Transverse colon (tissue), 4 donors: ENCODE results near the gene IFT22. TPM values are rescaled to one million over a fixed set of nuclear protein-coding genes. Genes with fewer than 3 reads are reported as not detected.
"Not testable (repeated sequence)": the region's sequence is repeated elsewhere in the genome, so short reads cannot be mapped to it uniquely, and the experiment has no call there.

Experiments used
- DNase-seq: peaks from one replicate; pipeline ENCODE4 v3.0.0-alpha.2; 2019
- H3K27ac ChIP-seq, 4 donors: fragments of 200-600 bp; sonication (generic); 2 replicates each; pipeline ENCODE4 v1.5.1; 2016 to 2018; ENCODE audit warnings: inconsistent platforms in 4 of 4
- H3K27me3 ChIP-seq: fragments of 200-600 bp; sonication (generic); 2 replicates; pipeline ENCODE4 v1.5.1; 2017; ENCODE audit warnings: inconsistent platforms
- H3K36me3 ChIP-seq, 4 donors: fragments of 200-600 bp; sonication (generic); 2 replicates each; pipeline ENCODE4 v1.5.1; 2017 to 2019; ENCODE audit warnings: inconsistent platforms in 4 of 4
- H3K4me1 ChIP-seq, 4 donors: fragments of 200-600 bp; sonication (generic); 2 replicates each; pipeline ENCODE4 v1.5.1; 2017 to 2020; ENCODE audit warnings: inconsistent platforms in 4 of 4
- H3K4me3 ChIP-seq, 4 donors: fragments of 200-600 bp; sonication (generic); 1 replicate in 1 of 4; 2 replicates in 3 of 4; pipeline versions ENCODE4 v1.5.1 to v1.6.1; 2017 to 2019; ENCODE audit warnings: inconsistent platforms in 4 of 4
- H3K9me3 ChIP-seq, 2 donors: fragments of 200-600 bp; sonication (generic); 2 replicates each; pipeline ENCODE4 v1.5.1; 2017 to 2019; ENCODE audit warnings: inconsistent platforms in 2 of 2
- EP300 ChIP-seq: sonication (generic); formaldehyde crosslinking; IDR thresholded peaks from one replicate; pipeline ENCODE4 v1.6.1; 2017; ENCODE audit warnings: antibody characterized with exemption, low read depth
- POLR2A ChIP-seq: fragments of 450-650 bp; IDR thresholded peaks from one replicate; pipeline ENCODE4 v1.6.1; 2016; ENCODE audit warnings: antibody characterized with exemption, mild to moderate bottlenecking, moderate library complexity
- POLR2AphosphoS5 ChIP-seq, 3 donors: sonication (generic); formaldehyde crosslinking; IDR thresholded peaks; one replicate each; pipeline ENCODE4 v1.6.1; 2016; ENCODE audit warnings: antibody characterized with exemption in 3 of 3
- WGBS, 2 donors: methylation state at CpG; one replicate each; pipeline ENCODE4 v1.1.5; 2018; ENCODE audit warnings: low coverage in 1 of 2; 5-methylcytosine and 5-hydroxymethylcytosine counted together
- in situ Hi-C, 4 donors: fragments of 200-750 bp; cut with MboI; loops; one replicate each; pipeline versions ENCODE4 v1.15.0 to v1.15.1; 2017; ENCODE audit warnings: low sequenced_read_pairs in 3 of 4, low pct_ligation_motif_present in 1 of 4, low pct_unique_long_range_greater_than_20kb in 1 of 4
- intact Hi-C: fragments of 100-400 bp; cut with DNase I; formaldehyde crosslinking; loops from one replicate; pipeline ENCODE4 v1.15.1; 2023; ENCODE audit warnings: low total_unique reads
- total RNA-seq, 4 donors: library from RNA; depleted of rRNA; stranded (reverse); fragments of >200 nt; gene quantifications; one replicate each; pipeline ENCODE4 v1.1.0, GENCODE V29; 2016
- TF ChIP-seq, protein P1 (sequence below), 5 experiments: fragments of 200-600 bp in 3 of 5; fragments of 450-650 bp in 2 of 5; sonication (generic) in 3 of 5; IDR thresholded peaks; 1 replicate in 2 of 5; 2 replicates in 3 of 5; pipeline ENCODE4 v1.5.1; 2016 to 2017; ENCODE audit warnings: antibody characterized with exemption in 5 of 5, inconsistent platforms in 3 of 5, mild to moderate bottlenecking in 2 of 5, moderate library complexity in 1 of 5

The IFT22 gene
- total RNA-seq, 4 donors from 2014 or later = 9.4 to 30.6 (median 11.3) TPM

DNA sequence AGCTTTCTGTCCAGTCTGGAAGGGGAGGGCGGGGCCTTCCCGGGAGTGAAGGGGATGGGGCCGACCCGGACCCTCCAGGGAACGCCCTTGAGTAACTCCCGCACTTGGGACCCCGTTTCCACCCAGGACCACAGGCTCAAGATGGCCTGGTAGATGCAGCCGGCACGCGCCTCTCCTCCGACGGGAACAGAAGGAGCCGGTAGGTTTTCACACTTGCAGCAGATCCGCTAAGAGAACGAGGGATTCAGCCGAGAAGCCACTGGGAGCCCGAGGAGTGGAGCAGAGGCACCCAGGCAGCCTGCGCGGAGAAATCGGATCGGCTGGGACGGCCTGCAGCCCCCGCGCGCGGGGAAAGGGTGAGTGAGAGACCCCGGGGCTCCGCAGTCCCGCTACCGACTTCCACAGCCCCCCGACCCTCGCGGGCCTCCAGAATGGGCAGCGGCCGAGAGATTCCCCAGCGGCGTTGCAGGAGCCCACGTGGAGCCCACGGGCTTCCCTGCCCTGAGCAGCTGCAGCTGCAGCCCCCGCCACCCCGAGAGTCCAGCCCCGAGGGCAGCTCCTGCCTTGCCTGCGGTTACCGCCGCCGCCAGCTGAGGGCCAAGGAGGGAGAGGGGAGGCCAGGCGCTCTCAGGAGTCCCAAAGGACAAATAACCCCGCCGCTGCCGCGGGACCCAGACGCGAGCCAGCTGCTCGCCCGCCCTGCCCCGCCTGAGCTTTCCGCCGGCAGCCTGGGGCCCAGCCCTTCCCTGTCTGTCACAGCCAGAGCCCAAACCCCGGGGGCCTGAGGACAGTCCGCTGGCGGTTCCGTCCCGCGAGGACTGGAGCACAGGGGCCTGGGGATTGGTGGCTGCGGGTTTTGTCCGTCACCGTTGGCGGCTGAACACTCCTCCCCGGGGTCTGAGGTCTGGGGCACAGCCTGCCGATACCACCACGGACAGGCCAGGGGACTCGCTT lies 21.8 kb downstream of the IFT22 start:
- in situ Hi-C loops = loop anchor here in 2 of 4 donors (10.0 to 25.0 kb wide), 2 partner anchors 155 to 162 kb away; partner anchors contain the start of gene SERPINE1 (in 1 of the 2)

GRCh38 chr7:101294832-101295121 lies 26.8 kb downstream of the IFT22 start:
- intact Hi-C loops (loop anchor here (10.0 kb wide), 1 partner anchor 100 kb away; no protein-coding TSS in a partner anchor), in situ Hi-C loops (loop anchor here in 2 of 4 donors (10.0 to 25.0 kb wide), 2 partner anchors 150 to 157 kb away; partner anchors contain the start of gene SERPINE1 (in 1 of the 2))
- TF ChIP-seq POLR2AphosphoS5 (IDR thresholded peaks at IDR 0.05) (no peak), POLR2A (no peak), EP300 (no peak)
- TF ChIP-seq, protein P1, sequence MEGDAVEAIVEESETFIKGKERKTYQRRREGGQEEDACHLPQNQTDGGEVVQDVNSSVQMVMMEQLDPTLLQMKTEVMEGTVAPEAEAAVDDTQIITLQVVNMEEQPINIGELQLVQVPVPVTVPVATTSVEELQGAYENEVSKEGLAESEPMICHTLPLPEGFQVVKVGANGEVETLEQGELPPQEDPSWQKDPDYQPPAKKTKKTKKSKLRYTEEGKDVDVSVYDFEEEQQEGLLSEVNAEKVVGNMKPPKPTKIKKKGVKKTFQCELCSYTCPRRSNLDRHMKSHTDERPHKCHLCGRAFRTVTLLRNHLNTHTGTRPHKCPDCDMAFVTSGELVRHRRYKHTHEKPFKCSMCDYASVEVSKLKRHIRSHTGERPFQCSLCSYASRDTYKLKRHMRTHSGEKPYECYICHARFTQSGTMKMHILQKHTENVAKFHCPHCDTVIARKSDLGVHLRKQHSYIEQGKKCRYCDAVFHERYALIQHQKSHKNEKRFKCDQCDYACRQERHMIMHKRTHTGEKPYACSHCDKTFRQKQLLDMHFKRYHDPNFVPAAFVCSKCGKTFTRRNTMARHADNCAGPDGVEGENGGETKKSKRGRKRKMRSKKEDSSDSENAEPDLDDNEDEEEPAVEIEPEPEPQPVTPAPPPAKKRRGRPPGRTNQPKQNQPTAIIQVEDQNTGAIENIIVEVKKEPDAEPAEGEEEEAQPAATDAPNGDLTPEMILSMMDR (IDR thresholded peaks at IDR 0.05) = no peak
- peaks cover 0 to 2% (median 0%) of the 10 kb centered on the region in 4 donors for H3K4me1 ChIP-seq
- H3K36me3 ChIP-seq = no peaks in the 10 kb centered on the region
- no peak overlapping the region for H3K27ac ChIP-seq
- DNase-seq = no peak
- no peak overlapping the region for H3K4me3 ChIP-seq
- H3K9me3 ChIP-seq = no peaks in the 10 kb centered on the region
- 86 to 87% methylated on average over 8 of the region's 8 CpGs for WGBS, 2 donors
- peaks cover 90% of the 10 kb centered on the region for H3K27me3 ChIP-seq

More for the DNA sequence above, 21.8 kb downstream of the IFT22 start:
- peaks cover 0 to 13% of the 10 kb centered on the region in 2 donors for H3K9me3 ChIP-seq
- DNase-seq = no peak
- WGBS, 2 donors = 22% methylated on average over 47 of the region's 72 CpGs; no CpG with 5 or more reads in 1 of the 2 donors
- H3K4me1 ChIP-seq = peaks cover 0 to 4% (median 0%) of the 10 kb centered on the region in 4 donors
- no peak overlapping the region for H3K4me3 ChIP-seq
- H3K27ac ChIP-seq = no peak overlapping the region
- H3K36me3 ChIP-seq = no peaks in the 10 kb centered on the region
- intact Hi-C loops = loop anchor here (10.0 kb wide), 1 partner anchor 105 kb away; no protein-coding TSS in a partner anchor
- TF ChIP-seq POLR2AphosphoS5 (IDR thresholded peaks at IDR 0.05) (no peak), EP300 (no peak), POLR2A (no peak)
- TF ChIP-seq, protein P1 (IDR thresholded peaks at IDR 0.05) = no peak
- peaks cover 100% of the 10 kb centered on the region for H3K27me3 ChIP-seq

DNA sequence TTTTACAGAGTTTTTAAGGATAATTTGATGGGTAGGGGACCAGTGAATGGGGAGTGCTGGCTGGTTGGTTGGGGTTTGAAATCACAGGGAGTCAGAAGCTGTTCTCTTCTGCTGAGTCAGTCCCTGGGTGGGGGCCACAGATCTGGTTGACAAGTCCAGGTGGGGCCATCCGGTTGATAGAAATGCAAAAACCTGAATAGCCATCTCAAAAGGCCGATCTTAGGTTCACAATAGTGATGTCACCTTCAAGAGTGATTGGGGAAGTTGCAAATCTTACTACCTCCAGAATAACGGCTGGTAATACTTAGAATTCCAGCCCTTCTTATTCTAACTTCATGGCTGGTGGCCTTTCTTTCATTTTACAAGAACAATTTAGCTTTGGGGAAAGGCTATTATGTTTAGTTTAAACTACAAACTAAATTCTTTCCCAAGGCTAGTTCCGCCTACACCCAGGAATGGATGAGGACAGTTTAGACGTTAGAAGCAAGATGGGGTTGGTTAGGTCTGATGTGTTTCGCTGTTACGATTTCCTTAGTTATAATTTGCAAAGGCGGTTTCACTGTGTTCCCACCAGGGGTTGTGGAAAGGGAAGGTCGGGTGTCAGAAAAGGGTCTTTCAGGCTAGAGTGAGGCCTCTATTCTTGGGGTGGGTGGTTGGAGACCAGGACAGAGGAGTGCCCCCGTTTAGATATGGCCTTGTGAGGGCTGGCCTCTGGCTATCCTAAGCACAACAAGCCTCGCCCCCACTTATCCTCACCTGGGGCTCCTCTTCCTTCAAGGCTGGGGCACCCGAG lies 27.4 kb downstream of the IFT22 start:
- no peaks in the 10 kb centered on the region for H3K4me1 ChIP-seq
- in situ Hi-C loops (loop anchor here in 2 of 4 donors (10.0 to 25.0 kb wide), 2 partner anchors 149 to 157 kb away; partner anchors contain the start of gene SERPINE1 (in 1 of the 2)), intact Hi-C loops (loop anchor here (10.0 kb wide), 1 partner anchor 99 kb away; no protein-coding TSS in a partner anchor)
- H3K36me3 ChIP-seq = no peaks in the 10 kb centered on the region
- WGBS, 2 donors = 54% methylated on average over 7 to 12 of the region's 12 CpGs
- TF ChIP-seq EP300 (no peak), POLR2AphosphoS5 (IDR thresholded peaks at IDR 0.05) (no peak), POLR2A (no peak)
- TF ChIP-seq, protein P1 (IDR thresholded peaks at IDR 0.05) = no peak
- no peak overlapping the region for H3K4me3 ChIP-seq
- H3K27me3 ChIP-seq = peaks cover 85% of the 10 kb centered on the region
- no peak for DNase-seq
- H3K27ac ChIP-seq = no peak overlapping the region
- no peaks in the 10 kb centered on the region for H3K9me3 ChIP-seq

DNA sequence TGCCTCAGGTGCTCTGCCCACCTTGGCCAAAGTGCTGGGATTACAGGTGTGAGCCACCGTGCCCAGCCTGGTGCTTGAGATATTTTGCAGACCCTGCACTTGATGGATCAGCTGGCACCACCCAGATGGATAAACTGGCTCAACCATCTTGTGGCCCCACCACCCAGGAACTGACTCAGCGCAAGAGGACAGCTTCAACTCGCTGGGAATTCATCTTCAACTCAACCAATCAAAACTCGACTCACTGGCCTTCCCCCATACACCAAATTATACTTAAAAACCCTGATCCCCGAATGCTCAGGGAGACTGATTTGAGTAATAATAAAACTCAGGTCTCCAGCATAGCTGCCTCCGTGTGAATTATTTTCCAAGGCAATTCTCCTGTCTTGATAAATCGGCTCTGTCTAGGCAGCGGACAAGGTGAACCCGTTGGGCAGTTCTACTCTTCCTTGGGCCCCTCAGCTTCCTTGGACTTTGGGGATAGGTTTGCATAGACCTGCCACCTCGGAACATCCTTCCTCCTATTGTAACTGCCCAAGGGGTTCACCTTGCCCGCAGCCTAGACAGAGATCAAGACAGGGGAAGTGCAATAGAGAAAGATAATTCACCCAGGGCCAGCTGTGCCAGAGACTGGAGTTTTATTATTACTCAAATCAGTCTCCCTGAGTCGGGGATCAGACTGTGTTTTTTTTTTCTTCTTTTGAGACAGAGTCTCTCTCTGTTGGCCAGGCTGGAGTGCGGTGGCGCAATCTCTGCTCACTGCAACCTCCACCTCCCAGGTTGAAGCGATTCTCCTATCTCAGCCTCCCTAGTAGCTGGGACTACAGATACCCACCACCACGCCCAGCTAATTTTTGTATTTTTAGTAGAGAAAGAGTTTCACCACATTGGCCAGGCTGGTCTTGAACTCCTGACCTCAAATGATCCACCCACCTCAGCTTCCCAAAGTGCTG lies 28.3 kb downstream of the IFT22 start:
- not testable (repeated sequence) for H3K27ac ChIP-seq, H3K9me3 ChIP-seq, H3K4me1 ChIP-seq, DNase-seq, H3K4me3 ChIP-seq, H3K36me3 ChIP-seq
- intact Hi-C loops (loop anchor here (10.0 kb wide), 1 partner anchor 99 kb away; no protein-coding TSS in a partner anchor), in situ Hi-C loops (loop anchor here in 2 of 4 donors (10.0 to 25.0 kb wide), 2 partner anchors 149 to 156 kb away; partner anchors contain the start of gene SERPINE1 (in 1 of the 2))
- H3K27me3 ChIP-seq = peaks cover 76% of the 10 kb centered on the region
- WGBS, 2 donors = 61 to 74% methylated on average over 6 to 16 of the region's 16 CpGs

DNA sequence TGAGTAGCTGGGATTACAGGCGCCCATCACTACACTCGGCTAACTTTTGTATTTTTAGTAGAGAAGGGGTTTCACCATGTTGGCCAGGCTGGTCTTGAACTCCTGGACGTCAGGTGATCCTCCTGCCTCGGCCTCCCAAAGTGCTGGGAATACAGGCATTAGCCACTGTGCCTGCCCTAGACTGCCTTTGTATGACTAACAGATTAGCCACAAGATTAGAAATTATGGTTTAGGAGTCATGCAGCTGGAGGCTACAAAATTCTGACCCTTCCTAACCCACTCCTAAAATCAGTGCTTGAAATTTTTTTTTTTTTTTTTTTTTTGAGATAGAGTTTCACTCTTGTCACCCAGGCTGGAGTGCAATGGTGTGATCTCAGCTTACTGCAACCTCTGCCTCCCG lies 29.0 kb downstream of the IFT22 start:
- H3K36me3 ChIP-seq, H3K9me3 ChIP-seq, H3K27ac ChIP-seq, H3K4me3 ChIP-seq, DNase-seq, H3K4me1 ChIP-seq: not testable (repeated sequence)
- intact Hi-C loops = loop anchor here (10.0 kb wide), 1 partner anchor 98 kb away; no protein-coding TSS in a partner anchor
- in situ Hi-C loops = loop anchor here in 2 of 4 donors (10.0 to 25.0 kb wide), 2 partner anchors 148 to 155 kb away; partner anchors contain the start of gene SERPINE1 (in 1 of the 2)
- H3K27me3 ChIP-seq = peaks cover 68% of the 10 kb centered on the region
- WGBS, 2 donors = 65% methylated on average over 5 of the region's 5 CpGs; no CpG with 5 or more reads in 1 of the 2 donors
